HEK293 (cell line): ENCODE measurements around the gene CCL2.

Experiments used
- REPIN1 ChIP-seq: fragments of 450-650 bp; formaldehyde crosslinking; IDR thresholded peaks from 2 replicates; pipeline ENCODE4 v1.5.1; 2017; ENCODE audit warnings: missing biosample characterization, missing genetic modification characterization, low read depth
- YY1 ChIP-seq: fragments of 450-650 bp; formaldehyde crosslinking; IDR thresholded peaks from 2 replicates; pipeline ENCODE4 v1.5.1; 2018; ENCODE audit warnings: missing biosample characterization, missing genetic modification characterization
- ZNF510 ChIP-seq: fragments of 450-650 bp; formaldehyde crosslinking; IDR thresholded peaks from 2 replicates; pipeline ENCODE4 v1.5.1; 2018; ENCODE audit warnings: mild to moderate bottlenecking, missing genetic modification characterization, missing biosample characterization; ENCODE audit not compliant: insufficient replicate concordance
- ZSCAN30 ChIP-seq: fragments of 450-650 bp; IDR thresholded peaks from 2 replicates; pipeline ENCODE4 v1.5.1; 2018; ENCODE audit warnings: missing biosample characterization, mild to moderate bottlenecking, missing genetic modification characterization, moderate library complexity
- TF ChIP-seq, protein P1 (sequence below): fragments of 450-650 bp; formaldehyde crosslinking; IDR thresholded peaks from 2 replicates; pipeline ENCODE4 v1.5.1; 2016; ENCODE audit warnings: missing biosample characterization, missing genetic modification characterization

DNA sequence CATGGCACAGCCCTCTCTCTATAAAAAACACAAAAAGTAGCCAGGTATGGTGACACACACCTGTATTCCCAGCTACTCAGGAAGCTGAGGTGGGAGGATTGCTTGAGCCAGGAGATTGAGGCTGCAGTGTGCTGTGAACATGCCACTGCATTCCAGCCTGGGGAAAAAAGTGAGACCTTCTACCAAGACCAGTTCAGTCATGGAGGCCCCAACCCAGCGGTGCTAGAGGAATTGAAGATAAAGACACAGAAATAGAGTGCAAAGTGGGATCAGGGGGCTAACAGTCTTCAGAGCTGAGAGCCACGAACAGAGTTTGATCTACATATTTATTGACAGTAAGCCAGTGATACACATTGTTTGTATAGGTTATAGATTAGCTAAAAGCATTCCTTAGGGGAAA, 48.5 kb downstream of the CCL2 start:
- TF ChIP-seq YY1 (tag by site-specific recombination) (no peak), ZSCAN30 (tag by site-specific recombination) (no peak), REPIN1 (no peak), ZNF510 (no peak)
- TF ChIP-seq, protein P1, sequence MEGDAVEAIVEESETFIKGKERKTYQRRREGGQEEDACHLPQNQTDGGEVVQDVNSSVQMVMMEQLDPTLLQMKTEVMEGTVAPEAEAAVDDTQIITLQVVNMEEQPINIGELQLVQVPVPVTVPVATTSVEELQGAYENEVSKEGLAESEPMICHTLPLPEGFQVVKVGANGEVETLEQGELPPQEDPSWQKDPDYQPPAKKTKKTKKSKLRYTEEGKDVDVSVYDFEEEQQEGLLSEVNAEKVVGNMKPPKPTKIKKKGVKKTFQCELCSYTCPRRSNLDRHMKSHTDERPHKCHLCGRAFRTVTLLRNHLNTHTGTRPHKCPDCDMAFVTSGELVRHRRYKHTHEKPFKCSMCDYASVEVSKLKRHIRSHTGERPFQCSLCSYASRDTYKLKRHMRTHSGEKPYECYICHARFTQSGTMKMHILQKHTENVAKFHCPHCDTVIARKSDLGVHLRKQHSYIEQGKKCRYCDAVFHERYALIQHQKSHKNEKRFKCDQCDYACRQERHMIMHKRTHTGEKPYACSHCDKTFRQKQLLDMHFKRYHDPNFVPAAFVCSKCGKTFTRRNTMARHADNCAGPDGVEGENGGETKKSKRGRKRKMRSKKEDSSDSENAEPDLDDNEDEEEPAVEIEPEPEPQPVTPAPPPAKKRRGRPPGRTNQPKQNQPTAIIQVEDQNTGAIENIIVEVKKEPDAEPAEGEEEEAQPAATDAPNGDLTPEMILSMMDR (tag by site-specific recombination) = no peak
